OCI-LY1 (cell line): ENCODE results near the gene ZBTB46.
A peak's percentile ranks its signal among the peaks of the same experiment; 100 is the strongest.

Source experiments
- H2AFZ ChIP-seq: fragments of 200-600 bp; sonication (generic), shearing (Covaris generic); 2 replicates; pipeline ENCODE4 v1.6.0; 2014; ENCODE audit warnings: antibody characterized with exemption, mild to moderate bottlenecking, low read length
- H3F3A ChIP-seq: fragments of 200-600 bp; sonication (generic), shearing (Covaris generic); 2 replicates; pipeline ENCODE4 v1.6.0; 2014; ENCODE audit warnings: mild to moderate bottlenecking, antibody characterized with exemption, low read length, moderate library complexity; ENCODE audit not compliant: insufficient read depth
- H3K27ac ChIP-seq: fragments of 200-600 bp; sonication (generic); 2 replicates; pipeline ENCODE4 v1.5.1; 2014; ENCODE audit warnings: low read length, mixed run types, mild to moderate bottlenecking, low read depth; ENCODE audit not compliant: poor library complexity, severe bottlenecking
- H3K27me3 ChIP-seq: fragments of 200-600 bp; sonication (generic); 2 replicates; pipeline ENCODE4 v1.6.0; 2014; ENCODE audit warnings: antibody characterized with exemption, mild to moderate bottlenecking, low read length, moderate library complexity; ENCODE audit not compliant: insufficient read depth
- H3K36me3 ChIP-seq: fragments of 200-600 bp; sonication (generic); 2 replicates; pipeline ENCODE4 v1.6.1; 2014; ENCODE audit warnings: mild to moderate bottlenecking, antibody characterized with exemption, low read length, moderate library complexity, mixed read lengths; ENCODE audit not compliant: insufficient read depth
- H3K4me1 ChIP-seq: fragments of 200-600 bp; sonication (generic); 2 replicates; pipeline ENCODE4 v1.5.1; 2014; ENCODE audit warnings: mild to moderate bottlenecking, low read length, moderate library complexity; ENCODE audit not compliant: insufficient read depth, severe bottlenecking
- H3K4me2 ChIP-seq: fragments of 200-600 bp; sonication (generic), shearing (Covaris generic); 2 replicates; pipeline ENCODE4 v1.6.1; 2014; ENCODE audit warnings: low read length
- H3K4me3 ChIP-seq: fragments of 200-600 bp; sonication (generic); 2 replicates; pipeline ENCODE4 v1.5.1; 2014; ENCODE audit warnings: low read length, low read depth, mild to moderate bottlenecking, mixed read lengths; ENCODE audit not compliant: poor library complexity, severe bottlenecking
- H3K79me2 ChIP-seq: fragments of 200-600 bp; shearing (Covaris generic); 2 replicates; pipeline ENCODE4 v1.6.1; 2016; ENCODE audit warnings: mixed run types, low read length, mixed read lengths; ENCODE audit not compliant: insufficient read depth
- H3K9ac ChIP-seq: fragments of 200-600 bp; sonication (generic), shearing (Covaris generic); 2 replicates; pipeline ENCODE4 v1.6.1; 2014; ENCODE audit warnings: mild to moderate bottlenecking, low read length, mixed read lengths
- H3K9me2 ChIP-seq: fragments of 200-600 bp; sonication (generic), shearing (Covaris generic); 2 replicates; pipeline ENCODE4 v1.6.1; 2014; ENCODE audit warnings: low read depth, mild to moderate bottlenecking, low read length, mixed read lengths
- H3K9me3 ChIP-seq: fragments of 200-600 bp; shearing (Covaris generic); 2 replicates; pipeline ENCODE4 v1.6.1; 2014; ENCODE audit warnings: low read length, mixed read lengths
- H4K20me1 ChIP-seq: fragments of 200-600 bp; sonication (generic), shearing (Covaris generic); 2 replicates; pipeline ENCODE4 v1.6.0; 2016; ENCODE audit warnings: mild to moderate bottlenecking, low read length; ENCODE audit not compliant: insufficient read depth
- CTCF ChIP-seq: fragments of 200-600 bp; sonication (generic), shearing (Covaris generic); IDR thresholded peaks from 2 replicates; pipeline ENCODE4 v1.5.1; 2017; ENCODE audit warnings: mild to moderate bottlenecking, antibody characterized with exemption, low read length, moderate library complexity, mixed read lengths
- EZH2 ChIP-seq: fragments of 200-600 bp; sonication (generic), shearing (Covaris generic); IDR thresholded peaks from 2 replicates; pipeline ENCODE4 v1.8.0; 2017; ENCODE audit warnings: borderline replicate concordance, mixed run types, mild to moderate bottlenecking, antibody characterized with exemption, low read length, moderate library complexity, mixed read lengths

ZBTB46 gene

GRCh38 chr20:63709149-63709527 is 121.9 kb downstream of the ZBTB46 start:
- Histone ChIP-seq H4K20me1 (no peaks in the 10 kb centered on the region), H2AFZ (no peak overlapping the region), H3K79me2 (peaks cover 7% of the 10 kb centered on the region), H3K9me3 (peaks cover 9% of the 10 kb centered on the region), H3K27ac (no peak overlapping the region), H3K36me3 (peaks cover 71% of the 10 kb centered on the region), H3K9me2 (no peaks in the 10 kb centered on the region), H3K27me3 (no peaks in the 10 kb centered on the region), H3F3A (no peaks in the 10 kb centered on the region), H3K4me2 (peak overlapping the region; percentile 99), H3K4me3 (peak overlapping the region; percentile 97), H3K4me1 (peaks cover 21% of the 10 kb centered on the region), H3K9ac (peak overlapping the region; percentile 94; the same call in 1 of the 2 replicates)
- TF ChIP-seq CTCF (no peak), EZH2 (no peak)

DNA sequence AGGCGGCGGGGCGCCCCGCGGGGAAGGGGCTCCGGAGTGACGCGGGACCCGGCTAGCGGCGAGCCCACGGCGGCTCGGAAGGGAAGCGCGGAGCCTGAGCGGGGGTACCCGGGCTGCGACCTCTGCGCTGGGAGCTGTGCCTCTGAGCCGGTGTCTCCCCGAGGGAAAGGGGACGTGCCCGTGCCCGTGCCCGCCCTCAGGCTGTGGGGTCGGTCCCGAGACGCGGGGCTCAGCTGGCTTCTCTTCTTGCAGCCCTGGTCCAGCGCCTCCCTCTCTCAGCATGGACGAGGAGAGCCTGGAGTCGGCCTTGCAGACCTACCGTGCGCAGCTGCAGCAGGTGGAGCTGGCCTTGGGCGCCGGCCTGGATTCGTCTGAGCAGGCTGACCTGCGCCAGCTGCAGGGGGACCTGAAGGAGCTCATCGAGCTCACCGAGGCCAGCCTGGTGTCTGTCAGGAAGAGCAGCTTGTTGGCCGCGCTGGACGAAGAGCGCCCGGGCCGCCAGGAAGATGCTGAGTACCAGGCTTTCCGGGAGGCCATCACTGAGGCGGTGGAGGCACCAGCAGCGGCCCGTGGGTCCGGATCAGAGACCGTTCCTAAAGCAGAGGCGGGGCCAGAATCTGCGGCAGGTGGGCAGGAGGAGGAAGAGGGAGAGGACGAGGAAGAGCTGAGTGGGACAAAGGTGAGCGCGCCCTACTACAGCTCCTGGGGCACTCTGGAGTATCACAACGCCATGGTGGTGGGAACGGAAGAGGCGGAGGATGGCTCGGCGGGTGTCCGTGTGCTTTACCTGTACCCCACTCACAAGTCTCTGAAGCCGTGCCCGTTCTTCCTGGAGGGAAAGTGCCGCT is 122.5 kb downstream of the ZBTB46 start:
- H3K27ac ChIP-seq, result no peak overlapping the region
- peak overlapping the region; percentile 97 for H3K4me3 ChIP-seq
- H3K79me2 ChIP-seq, result peaks cover 7% of the 10 kb centered on the region

DNA sequence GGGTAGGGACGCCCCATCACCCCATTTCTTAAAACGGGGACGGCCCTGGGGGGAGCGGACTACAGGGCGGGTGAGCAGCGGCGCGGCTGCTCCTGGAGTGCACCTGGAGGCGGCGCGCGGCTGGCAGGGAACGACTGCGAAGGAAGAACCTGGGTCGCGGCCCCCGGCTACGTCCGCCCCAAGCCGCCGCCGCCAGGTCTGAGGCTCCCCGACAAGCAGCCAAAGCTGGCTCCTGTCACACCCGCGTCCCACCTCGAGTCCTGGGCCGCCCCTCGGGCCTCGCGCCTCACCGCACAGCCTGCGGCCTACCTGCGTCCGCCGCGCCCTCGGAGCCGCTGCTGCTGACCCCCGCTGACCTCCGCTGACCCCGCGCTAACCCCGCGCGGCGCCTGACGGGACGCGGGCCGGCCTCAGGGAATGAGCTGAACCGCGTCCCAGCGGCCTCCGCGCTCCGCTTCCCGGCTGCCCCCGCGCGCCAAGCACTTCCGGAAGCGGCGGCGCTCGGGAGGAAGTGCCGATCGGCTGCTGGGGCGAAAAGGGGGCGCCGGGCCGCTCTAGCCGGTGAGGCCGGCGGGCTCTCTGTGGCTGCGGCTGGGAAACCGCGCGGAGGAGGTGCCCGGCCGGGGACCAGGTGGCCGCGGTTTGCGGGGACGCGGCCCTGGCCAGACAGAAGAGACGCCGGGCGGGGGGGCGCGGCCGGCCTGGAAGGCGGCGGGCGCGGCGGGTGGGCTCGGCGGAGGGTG is 123.3 kb downstream of the ZBTB46 start, which contains the start of the genes ARFRP1 and ZGPAT:
TSS of gene ARFRP1 (minus strand) at position 419 of the 743 bp plus-strand sequence. CDS start 885 bp downstream, outside the sequence.
TSS of gene ZGPAT (plus strand) at position 482 of the 743 bp plus-strand sequence. CDS start 542 bp downstream, outside the sequence.
- H3K4me3 ChIP-seq, result peak within 1 kb of the TSS; percentile 97
- H3K4me1 ChIP-seq, result peaks cover 21% of the 10 kb centered on the region
- no peaks in the 10 kb centered on the region for H3K27me3 ChIP-seq
- peak within 1 kb of the TSS; percentile 94 for H3K9ac ChIP-seq
- TF ChIP-seq EZH2, result no peak
- TF ChIP-seq CTCF, result no peak
- H4K20me1 ChIP-seq, result no peaks in the 10 kb centered on the region
- no peaks in the 10 kb centered on the region for H3K9me2 ChIP-seq
- H3K4me2 ChIP-seq, result peak within 1 kb of the TSS; percentile 99
- H3K79me2 ChIP-seq, result peaks cover 7% of the 10 kb centered on the region
- no peak within 1 kb of the TSS for H3K27ac ChIP-seq
- peaks cover 66% of the 10 kb centered on the region for H3K36me3 ChIP-seq
- H3K9me3 ChIP-seq, result peaks cover 9% of the 10 kb centered on the region
- H3F3A ChIP-seq, result no peaks in the 10 kb centered on the region
- no peak within 1 kb of the TSS for H2AFZ ChIP-seq

More for the DNA sequence above, 122.5 kb downstream of the ZBTB46 start:
- Histone ChIP-seq H3K36me3 (peaks cover 71% of the 10 kb centered on the region), H3K27me3 (no peaks in the 10 kb centered on the region), H3F3A (no peaks in the 10 kb centered on the region), H4K20me1 (no peaks in the 10 kb centered on the region), H3K9ac (peak overlapping the region; percentile 94), H3K4me1 (peaks cover 21% of the 10 kb centered on the region), H3K4me2 (peak overlapping the region; percentile 99), H3K9me2 (no peaks in the 10 kb centered on the region), H2AFZ (no peak overlapping the region), H3K9me3 (peaks cover 9% of the 10 kb centered on the region)
- TF ChIP-seq EZH2 (no peak), CTCF (no peak)
